Measurements from ENCODE around the gene DENND11. TPM values are rescaled to one million over a fixed set of nuclear protein-coding genes. Genes with fewer than 3 reads are reported as not detected.

Gene DENND11
- total and polyA plus RNA-seq, 2 donors (not counting 3 experiments of a cell fraction or from before 2014, with no cell fraction given), result 14.7 to 25.9 TPM

GRCh38 chr7:141686074-141686473 lies 15.9 kb downstream of the DENND11 start:
- Histone ChIP-seq H3K27me3 (ENCODE audit: control insufficient read depth in 2 of 2, insufficient read depth in 2 of 2, low read length in 2 of 2) (no peaks in the 10 kb centered on the region), H3K4me1 (ENCODE audit: control insufficient read depth, extremely low read depth, insufficient read depth, low read length) (peaks cover 7% of the 10 kb centered on the region), H3K27ac (ENCODE audit: insufficient read depth, low read depth, low read length) (no peak overlapping the region), H3K36me3 (ENCODE audit: control insufficient read depth in 2 of 2, extremely low read depth in 1 of 2, insufficient read depth in 2 of 2, low read length in 2 of 2) (peaks cover 5 to 18% of the 10 kb centered on the region in 2 experiments), H3K9ac (replicated peaks; ENCODE audit: extremely low read depth, insufficient read depth, low read length) (no peak overlapping the region), H3K4me3 (replicated peaks in 1 of 3; ENCODE audit: insufficient read depth in 1 of 3, low read depth in 1 of 3, low read length in 3 of 3) (no peak overlapping the region), H3K9me3 (replicated peaks; ENCODE audit: control insufficient read depth, insufficient read depth, low read length) (no peaks in the 10 kb centered on the region), H3K79me2 (ENCODE audit: control insufficient read depth, insufficient read depth, low read length) (peaks cover 6% of the 10 kb centered on the region), H3K4me2 (ENCODE audit: insufficient read depth, low read length) (no peak overlapping the region), H2AFZ (ENCODE audit: low read depth, low read length) (no peak overlapping the region), H4K20me1 (replicated peaks; ENCODE audit: control insufficient read depth, extremely low read depth, insufficient read depth, low read length) (no peaks in the 10 kb centered on the region), H3K9me1 (replicated peaks; ENCODE audit: control insufficient read depth, extremely low read depth, insufficient read depth, low read length) (no peaks in the 10 kb centered on the region)
- TF ChIP-seq POLR2A (IDR thresholded peaks at IDR 0.05; ENCODE audit: low read depth, low read length), result no peak
- TF ChIP-seq FOS (IDR thresholded peaks at IDR 0.05; ENCODE audit: borderline replicate concordance, insufficient read depth, low read length), result no peak
- no peak for TF ChIP-seq POLR2AphosphoS5 (IDR thresholded peaks at IDR 0.05; ENCODE audit: insufficient read depth, low read depth, low read length)
- TF ChIP-seq GATA2 (IDR thresholded peaks at IDR 0.05; ENCODE audit: insufficient read depth, insufficient read length, low read depth, low read length), result no peak
- TF ChIP-seq, protein P1, sequence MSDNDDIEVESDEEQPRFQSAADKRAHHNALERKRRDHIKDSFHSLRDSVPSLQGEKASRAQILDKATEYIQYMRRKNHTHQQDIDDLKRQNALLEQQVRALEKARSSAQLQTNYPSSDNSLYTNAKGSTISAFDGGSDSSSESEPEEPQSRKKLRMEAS (IDR thresholded peaks at IDR 0.05; ENCODE audit: insufficient read depth, insufficient read length), result no peak
- no peak for TF ChIP-seq EZH2 (IDR thresholded peaks at IDR 0.05; ENCODE audit: borderline replicate concordance, low read depth, low read length, severe bottlenecking)
- no peak for TF ChIP-seq MYC (IDR thresholded peaks at IDR 0.05; ENCODE audit: low read depth, low read length)
- TF ChIP-seq JUN (IDR thresholded peaks at IDR 0.05; ENCODE audit: borderline replicate concordance, insufficient read depth, insufficient read length, low read depth), result no peak
- no peak for TF ChIP-seq CTCF (IDR thresholded peaks at IDR 0.05; ENCODE audit: extremely low read depth in 1 of 2, insufficient read depth in 1 of 2, low read depth in 1 of 2, low read length in 2 of 2)
- intact Hi-C loops (cut with micrococcal nuclease), result no loop called here
- BruUV-seq (replicated peaks), result no TSS peak
- ChIA-PET POLR2A (no interaction called here), CTCF (interaction anchor here (1.0 to 2.4 kb wide), 3 partner anchors 9 to 32 kb away, joined by 3 to 9 read pairs (median 7); no protein-coding TSS in a partner anchor)
- DNase-seq (ENCODE audit: low read depth, low spot score), result no peak
- no peak for FAIRE-seq
- dilution Hi-C loops (cut with MboI; ENCODE audit: extremely low pct_ligation_motif_present, low sequenced_read_pairs), result no loop called here
